Natural killer cell (primary cell): ENCODE data around the gene SHROOM3. TPM values are rescaled to one million over a fixed set of nuclear protein-coding genes. Genes with fewer than 3 reads are reported as not detected.
A peak's percentile ranks its signal among the peaks of the same experiment; 100 is the strongest.

Source experiments
- ATAC-seq, 3 donors: fragments of 150-1000 bp in 2 of 3; fragments of 200-7000 bp in 1 of 3; cut with Tn5 transposase; 1 replicate in 1 of 3; 2 replicates in 2 of 3; pipeline ENCODE4 v1.10.0; 2021; ENCODE audit warnings: mild to moderate bottlenecking in 2 of 3, moderate library complexity in 2 of 3
- DNase-seq, 2 donors: peaks; one replicate each; pipeline versions ENCODE4 v3.0.0 to v3.0.0-alpha.2; 2013 to 2021; ENCODE audit warnings: mixed read lengths in 1 of 2
- H3K27ac ChIP-seq: one replicate; pipeline ENCODE4 v1.5.1; 2013; ENCODE audit warnings: mild to moderate bottlenecking, low read length
- H3K27me3 ChIP-seq: one replicate; pipeline ENCODE4 v1.6.1; 2013; ENCODE audit warnings: low read length; ENCODE audit not compliant: control insufficient read depth, insufficient read depth
- H3K36me3 ChIP-seq: one replicate; pipeline ENCODE4 v1.6.1; 2013; ENCODE audit warnings: low read length; ENCODE audit not compliant: control insufficient read depth, insufficient read depth
- H3K4me1 ChIP-seq: one replicate; pipeline ENCODE4 v1.6.1; 2013; ENCODE audit warnings: low read length; ENCODE audit not compliant: control insufficient read depth, insufficient read depth
- H3K4me3 ChIP-seq: one replicate; pipeline ENCODE4 v1.5.1; 2013; ENCODE audit warnings: low read length
- H3K9me3 ChIP-seq: one replicate; pipeline ENCODE4 v1.6.1; 2013; ENCODE audit warnings: low read length; ENCODE audit not compliant: control insufficient read depth, insufficient read depth
- H3K27ac Mint-ChIP-seq, 2 donors: one replicate each; pipeline ENCODE4 v1.8.0; 2022; ENCODE audit warnings: mild to moderate bottlenecking in 2 of 2, mixed read lengths in 2 of 2, moderate library complexity in 1 of 2
- H3K27me3 Mint-ChIP-seq, 2 donors: one replicate each; pipeline ENCODE4 v1.8.0; 2022; ENCODE audit warnings: low read depth in 2 of 2, mixed read lengths in 2 of 2
- H3K36me3 Mint-ChIP-seq: one replicate; pipeline ENCODE4 v1.8.0; 2022; ENCODE audit warnings: mixed read lengths
- H3K4me1 Mint-ChIP-seq, 2 donors: one replicate each; pipeline ENCODE4 v1.8.0; 2022; ENCODE audit warnings: mixed read lengths in 2 of 2
- H3K4me3 Mint-ChIP-seq: one replicate; pipeline ENCODE4 v1.8.0; 2022; ENCODE audit warnings: mild to moderate bottlenecking, moderate library complexity, mixed read lengths
- H3K9me3 Mint-ChIP-seq, 2 donors: one replicate each; pipeline ENCODE4 v1.8.0; 2022; ENCODE audit warnings: mixed read lengths in 2 of 2
- WGBS: methylation state at CpG from one replicate; pipeline ENCODE4 v1.1.7; 2013; ENCODE audit warnings: missing lambda C conversion rate; ENCODE audit not compliant: insufficient coverage; 5-methylcytosine and 5-hydroxymethylcytosine counted together
- intact Hi-C: fragments of 100-400 bp; cut with micrococcal nuclease; formaldehyde crosslinking; loops from one replicate; pipeline ENCODE4 v1.14.2; 2022
- total RNA-seq, 4 donors: library from RNA; stranded (reverse); fragments of 120-200 nt in 1 of 4; gene quantifications; one replicate each; pipeline versions ENCODE4 v1.2.3 to v1.2.4, GENCODE V29; 2013 to 2022
- TF ChIP-seq, protein P1 (sequence below): fragments of 200-600 bp; IDR thresholded peaks from one replicate; pipeline ENCODE4 v1.8.0; 2022; ENCODE audit warnings: antibody characterized with exemption

SHROOM3 gene
- total RNA-seq, 3 donors from 2014 or later (not counting 1 experiment from before 2014, with no cell fraction given), result 0.63 TPM; not detected in 2

DNA sequence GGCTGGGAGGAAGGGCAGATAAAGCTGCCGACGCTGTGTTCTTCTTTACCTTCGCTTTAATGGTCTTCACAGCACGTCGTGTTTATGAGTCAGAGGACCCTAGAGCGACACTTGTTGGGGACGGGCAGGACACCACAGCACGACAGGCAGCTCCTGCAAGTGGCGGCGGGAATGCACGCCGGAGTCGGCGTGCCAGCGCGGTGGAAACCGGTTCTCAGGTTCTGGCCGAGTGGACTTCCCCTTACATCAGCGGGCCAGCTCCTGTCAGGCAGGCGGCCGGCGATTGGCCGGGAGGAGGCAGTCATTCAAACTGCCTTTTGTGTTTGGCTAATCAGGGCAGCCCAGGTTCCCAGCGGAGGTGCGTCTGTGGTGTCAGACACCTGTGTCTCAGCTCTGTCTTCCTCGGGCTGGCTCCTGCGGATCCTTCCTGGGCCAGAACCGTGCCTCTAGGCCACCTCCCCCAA is 150.9 kb downstream of the SHROOM3 start:
- Mint-ChIP-seq H3K4me3 (peak overlapping the region; percentile 57), H3K4me1 (peaks cover 6 to 7% of the 10 kb centered on the region in 2 donors), H3K9me3 (no peaks in the 10 kb centered on the region), H3K27ac (peak overlapping the region in 1 of 2 donors; percentile 36), H3K27me3 (peaks cover 29 to 51% of the 10 kb centered on the region in 2 donors), H3K36me3 (no peaks in the 10 kb centered on the region)
- DNase-seq (peak; percentile 20 to 21), ATAC-seq (peak; percentile 51 to 79 (median 55))
- H3K4me1 ChIP-seq, result no peaks in the 10 kb centered on the region
- 8% methylated on average over 28 of the region's 28 CpGs for WGBS
- no peak overlapping the region for H3K27ac ChIP-seq
- TF ChIP-seq, protein P1, sequence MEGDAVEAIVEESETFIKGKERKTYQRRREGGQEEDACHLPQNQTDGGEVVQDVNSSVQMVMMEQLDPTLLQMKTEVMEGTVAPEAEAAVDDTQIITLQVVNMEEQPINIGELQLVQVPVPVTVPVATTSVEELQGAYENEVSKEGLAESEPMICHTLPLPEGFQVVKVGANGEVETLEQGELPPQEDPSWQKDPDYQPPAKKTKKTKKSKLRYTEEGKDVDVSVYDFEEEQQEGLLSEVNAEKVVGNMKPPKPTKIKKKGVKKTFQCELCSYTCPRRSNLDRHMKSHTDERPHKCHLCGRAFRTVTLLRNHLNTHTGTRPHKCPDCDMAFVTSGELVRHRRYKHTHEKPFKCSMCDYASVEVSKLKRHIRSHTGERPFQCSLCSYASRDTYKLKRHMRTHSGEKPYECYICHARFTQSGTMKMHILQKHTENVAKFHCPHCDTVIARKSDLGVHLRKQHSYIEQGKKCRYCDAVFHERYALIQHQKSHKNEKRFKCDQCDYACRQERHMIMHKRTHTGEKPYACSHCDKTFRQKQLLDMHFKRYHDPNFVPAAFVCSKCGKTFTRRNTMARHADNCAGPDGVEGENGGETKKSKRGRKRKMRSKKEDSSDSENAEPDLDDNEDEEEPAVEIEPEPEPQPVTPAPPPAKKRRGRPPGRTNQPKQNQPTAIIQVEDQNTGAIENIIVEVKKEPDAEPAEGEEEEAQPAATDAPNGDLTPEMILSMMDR, result no peak
- intact Hi-C loops, result no loop called here
- no peaks in the 10 kb centered on the region for H3K36me3 ChIP-seq
- H3K4me3 ChIP-seq, result no peak overlapping the region
- no peaks in the 10 kb centered on the region for H3K9me3 ChIP-seq
- peaks cover 8% of the 10 kb centered on the region for H3K27me3 ChIP-seq

DNA sequence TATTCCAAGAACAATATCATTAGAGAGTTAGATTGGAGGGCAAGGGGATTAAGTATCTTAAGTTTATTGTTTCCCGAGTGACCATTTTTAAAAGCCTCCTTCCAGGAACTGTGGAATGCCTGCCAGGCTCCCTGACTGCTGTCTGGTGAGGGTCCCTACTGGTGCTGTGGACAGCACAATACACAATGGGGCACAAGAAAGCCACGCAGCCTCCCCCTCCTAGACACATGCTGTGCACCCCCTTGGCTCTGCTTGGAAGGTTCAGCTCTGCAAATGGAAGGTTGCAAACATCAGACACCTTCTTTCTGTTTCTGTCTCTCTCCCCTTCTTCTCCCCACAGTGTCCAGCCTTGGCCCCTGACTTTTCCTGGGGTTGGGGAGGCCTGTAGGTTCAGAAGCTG is 153.2 kb downstream of the SHROOM3 start:
- Histone ChIP-seq H3K27ac (no peak overlapping the region), H3K27me3 (peaks cover 8% of the 10 kb centered on the region), H3K36me3 (no peaks in the 10 kb centered on the region), H3K9me3 (no peaks in the 10 kb centered on the region), H3K4me1 (no peaks in the 10 kb centered on the region), H3K4me3 (no peak overlapping the region)
- Mint-ChIP-seq H3K36me3 (no peaks in the 10 kb centered on the region), H3K27me3 (peaks cover 28 to 30% of the 10 kb centered on the region in 2 donors), H3K4me1 (peaks cover 6 to 7% of the 10 kb centered on the region in 2 donors), H3K27ac (no peak overlapping the region), H3K9me3 (no peaks in the 10 kb centered on the region), H3K4me3 (no peak overlapping the region)
- TF ChIP-seq, protein P1, result no peak
- DNase-seq, result no peak
- no peak for ATAC-seq
- WGBS, result 85% methylated on average over 2 of the region's 2 CpGs
- intact Hi-C loops, result no loop called here

DNA sequence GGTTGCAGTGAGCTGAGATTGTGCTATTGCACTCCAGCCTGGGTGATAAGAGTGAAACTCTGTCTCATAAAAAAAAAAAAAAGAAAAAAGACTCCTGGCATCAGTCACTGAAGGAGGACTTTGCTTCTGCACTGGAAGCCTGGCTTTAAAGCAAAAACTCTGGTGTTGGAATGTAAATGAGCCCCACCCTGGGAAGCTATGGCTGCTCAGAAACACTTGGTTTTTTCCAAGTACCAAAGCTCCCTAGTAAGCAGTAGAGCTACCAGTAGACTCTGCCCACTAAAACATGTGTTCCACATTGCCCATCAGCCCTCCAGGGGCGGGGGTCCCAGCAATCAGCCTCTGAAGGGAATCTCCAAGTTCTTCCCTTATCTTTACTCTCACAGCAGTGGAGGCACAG is 154.4 kb downstream of the SHROOM3 start:
- no peak overlapping the region for H3K27ac Mint-ChIP-seq
- no peaks in the 10 kb centered on the region for H3K36me3 Mint-ChIP-seq
- intact Hi-C loops, result no loop called here
- H3K4me3 Mint-ChIP-seq, result no peak overlapping the region
- DNase-seq, result no peak
- Histone ChIP-seq H3K27me3 (peaks cover 8% of the 10 kb centered on the region), H3K4me1 (no peaks in the 10 kb centered on the region), H3K4me3 (no peak overlapping the region), H3K27ac (no peak overlapping the region), H3K9me3 (no peaks in the 10 kb centered on the region), H3K36me3 (no peaks in the 10 kb centered on the region)
- peaks cover 6 to 7% of the 10 kb centered on the region in 2 donors for H3K4me1 Mint-ChIP-seq
- TF ChIP-seq, protein P1, result no peak
- H3K9me3 Mint-ChIP-seq, result no peaks in the 10 kb centered on the region
- 42% methylated on average over 1 of the region's 1 CpG for WGBS
- H3K27me3 Mint-ChIP-seq, result peaks cover 22 to 30% of the 10 kb centered on the region in 2 donors
- no peak for ATAC-seq
